ENCODE data around the gene ENOX2.

- TF ChIP-seq CTCF (optimal IDR thresholded peaks at IDR 0.05 in 1 of 3, IDR thresholded peaks at IDR 0.05 in 1 of 3, conservative IDR thresholded peaks at IDR 0.05 in 1 of 3; ENCODE audit: extremely low read depth in 1 of 3, insufficient read depth in 2 of 3, low read length in 3 of 3) = no peak
- TF ChIP-seq EZH2 (IDR thresholded peaks at IDR 0.05; ENCODE audit: low read length) = no peak
These were observed 161.4 kb downstream of the ENOX2 start for GRCh38 chrX:130741584-130741983.
